Measurements from ENCODE around the gene RAET1L. TPM values are rescaled to one million over a fixed set of nuclear protein-coding genes. Genes with fewer than 3 reads are reported as not detected.

RAET1L gene
- total and polyA plus RNA-seq, 9 of the 15 experiments (the other 6 are each of a cell fraction or from before 2014, with no cell fraction given): not detected

DNA sequence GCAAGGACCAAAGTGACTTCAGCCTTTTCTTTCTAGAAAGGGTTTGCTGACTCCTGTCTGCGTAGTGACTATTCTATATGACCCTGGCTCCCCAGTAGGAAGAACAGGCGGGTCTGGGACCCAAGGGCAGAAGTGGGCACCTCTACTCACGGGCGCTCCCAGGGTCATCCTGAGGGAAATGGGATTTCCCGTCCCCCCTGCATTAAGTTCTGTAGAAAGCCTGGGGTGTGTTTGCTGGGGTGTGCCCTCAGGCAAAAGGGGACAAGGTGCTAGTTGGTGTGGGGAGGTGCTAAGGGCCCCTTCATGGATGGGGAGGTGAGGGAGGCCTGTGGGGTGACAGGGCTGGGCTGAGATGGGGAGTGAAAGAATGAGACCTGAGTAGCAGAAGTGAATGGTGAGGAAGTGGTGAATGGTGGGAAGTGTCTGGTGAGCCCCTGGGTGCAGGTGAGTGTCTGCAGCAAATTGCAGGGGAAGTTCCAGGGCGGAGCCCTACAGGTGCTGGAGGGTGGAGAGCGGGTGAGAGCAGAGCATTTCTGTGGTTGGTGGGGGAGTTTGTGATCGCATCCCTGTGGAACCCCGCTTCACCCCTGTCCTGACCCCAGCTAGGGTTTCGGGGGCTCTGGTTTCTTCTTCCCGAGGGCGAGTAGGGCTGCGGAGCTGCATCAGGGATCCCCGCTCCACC is 21.1 kb downstream of the RAET1L start:
- in situ Hi-C loops (cut with MboI) (no loop called here), intact Hi-C loops (cut with micrococcal nuclease) (loop anchor here (10.0 kb wide), 2 partner anchors 439 to 811 kb away; partner anchors contain the start of gene GINM1)
- H4K20me1 ChIP-seq (replicated peaks; ENCODE audit: control insufficient read depth, insufficient read depth, low read length): no peaks in the 10 kb centered on the region
- no peaks in the 10 kb centered on the region for H3K9me3 ChIP-seq (replicated peaks; ENCODE audit: control insufficient read depth, insufficient read depth, low read depth, low read length)
- peak overlapping the region; percentile 44 to 91; a peak in 3 of 4 replicates for H3K9ac ChIP-seq (ENCODE audit: insufficient read depth in 1 of 2, low read depth in 2 of 2, low read length in 2 of 2)
- no peaks in the 10 kb centered on the region for H3K36me3 ChIP-seq (ENCODE audit: control insufficient read depth, insufficient read depth, low read length)
- ChIA-PET CTCF (ENCODE audit: low intra/inter-chr PET ratio) (interaction anchor here (1.2 kb wide), 1 partner anchor 70 kb away, joined by 3 read pairs; no protein-coding TSS in a partner anchor), POLR2A (no interaction called here)
- H3K9me1 ChIP-seq (ENCODE audit: control insufficient read depth, insufficient read depth, low read length): peaks cover 5% of the 10 kb centered on the region
- 23% methylated on average over 14 of the region's 14 CpGs for WGBS (ENCODE audit: insufficient coverage, low coverage, missing lambda C conversion rate)
- no peak for DNase-seq (ENCODE audit: extremely low read depth in 1 of 4, low spot score in 3 of 4)
- TSS peak; percentile 67 for BruUV-seq (replicated peaks)
- H3K4me1 ChIP-seq (replicated peaks in 1 of 2; ENCODE audit: control insufficient read depth in 2 of 2, insufficient read depth in 2 of 2, low read length in 2 of 2): peaks cover 10 to 32% of the 10 kb centered on the region in 2 experiments
- H3K27ac ChIP-seq (ENCODE audit: extremely low read depth, low read depth, low read length): no peak overlapping the region
- H3K4me2 ChIP-seq (ENCODE audit: insufficient read depth, low read length): peak overlapping the region; percentile 84; the same call in 1 of the 2 replicates
- H2AFZ ChIP-seq (ENCODE audit: low read depth, low read length): peak overlapping the region; percentile 91
- no peak for ATAC-seq
- peak overlapping the region; percentile 52 for H3K4me3 ChIP-seq
- H3K79me2 ChIP-seq (ENCODE audit: control insufficient read depth, insufficient read depth, low read length): no peaks in the 10 kb centered on the region
- peaks cover 0 to 22% of the 10 kb centered on the region in 2 experiments; a peak in 2 of 5 replicates for H3K27me3 ChIP-seq (ENCODE audit: control insufficient read depth in 2 of 2, insufficient read depth in 2 of 2, low read length in 2 of 2)
- FAIRE-seq: no peak
- TF ChIP-seq, protein P1, sequence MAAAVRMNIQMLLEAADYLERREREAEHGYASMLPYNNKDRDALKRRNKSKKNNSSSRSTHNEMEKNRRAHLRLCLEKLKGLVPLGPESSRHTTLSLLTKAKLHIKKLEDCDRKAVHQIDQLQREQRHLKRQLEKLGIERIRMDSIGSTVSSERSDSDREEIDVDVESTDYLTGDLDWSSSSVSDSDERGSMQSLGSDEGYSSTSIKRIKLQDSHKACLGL (CRISPR knock-in tag; IDR thresholded peaks at IDR 0.05; ENCODE audit: borderline replicate concordance, poor library complexity, severe bottlenecking): no peak
- TF ChIP-seq ZNF311 (CRISPR knock-in tag; IDR thresholded peaks at IDR 0.05) (no peak), ZNF146 (CRISPR knock-in tag; IDR thresholded peaks at IDR 0.05; ENCODE audit: unreplicated experiment) (no peak), SMARCB1 (IDR thresholded peaks at IDR 0.05; ENCODE audit: insufficient read length, low read depth) (no peak), TAF15 (IDR thresholded peaks at IDR 0.05; ENCODE audit: low read depth, low read length) (no peak), SP2 (IDR thresholded peaks at IDR 0.05; ENCODE audit: extremely low read depth, low read depth, low read length, poor library complexity, severe bottlenecking) (no peak), NONO (IDR thresholded peaks at IDR 0.05; ENCODE audit: low read depth in 2 of 2, low read length in 1 of 2) (0 out of 4 replicates have a peak, but pooled peaks of 1 of the 2 experiments have one; percentile 41), SUPT5H (IDR thresholded peaks at IDR 0.05) (no peak), ETV6 (IDR thresholded peaks at IDR 0.05; ENCODE audit: borderline replicate concordance in 1 of 2, low read depth in 2 of 2, low read length in 1 of 2) (no peak), ETV6 (CRISPR knock-in tag; IDR thresholded peaks at IDR 0.05; ENCODE audit: borderline replicate concordance) (no peak), ZBTB7A (IDR thresholded peaks at IDR 0.05; ENCODE audit: borderline replicate concordance, control insufficient read depth, low read depth, low read length) (no peak), MEF2D (tag; conservative IDR thresholded peaks at IDR 0.05; ENCODE audit: low read depth) (no peak), LCOR (CRISPR knock-in tag; IDR thresholded peaks at IDR 0.05) (0 out of 2 replicates have a peak, but pooled peaks have one; percentile 3), XRCC3 (IDR thresholded peaks at IDR 0.05) (no peak), RFX1 (IDR thresholded peaks at IDR 0.05) (no peak), MED1 (CRISPR knock-in tag; IDR thresholded peaks at IDR 0.05; ENCODE audit: borderline replicate concordance) (0 out of 2 replicates have a peak, but pooled peaks have one; percentile 50)
- TF ChIP-seq, protein P2, sequence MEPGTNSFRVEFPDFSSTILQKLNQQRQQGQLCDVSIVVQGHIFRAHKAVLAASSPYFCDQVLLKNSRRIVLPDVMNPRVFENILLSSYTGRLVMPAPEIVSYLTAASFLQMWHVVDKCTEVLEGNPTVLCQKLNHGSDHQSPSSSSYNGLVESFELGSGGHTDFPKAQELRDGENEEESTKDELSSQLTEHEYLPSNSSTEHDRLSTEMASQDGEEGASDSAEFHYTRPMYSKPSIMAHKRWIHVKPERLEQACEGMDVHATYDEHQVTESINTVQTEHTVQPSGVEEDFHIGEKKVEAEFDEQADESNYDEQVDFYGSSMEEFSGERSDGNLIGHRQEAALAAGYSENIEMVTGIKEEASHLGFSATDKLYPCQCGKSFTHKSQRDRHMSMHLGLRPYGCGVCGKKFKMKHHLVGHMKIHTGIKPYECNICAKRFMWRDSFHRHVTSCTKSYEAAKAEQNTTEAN (CRISPR knock-in tag; IDR thresholded peaks at IDR 0.05): no peak
- TF ChIP-seq, protein P3, sequence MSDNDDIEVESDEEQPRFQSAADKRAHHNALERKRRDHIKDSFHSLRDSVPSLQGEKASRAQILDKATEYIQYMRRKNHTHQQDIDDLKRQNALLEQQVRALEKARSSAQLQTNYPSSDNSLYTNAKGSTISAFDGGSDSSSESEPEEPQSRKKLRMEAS (CRISPR knock-in tag; IDR thresholded peaks at IDR 0.05): no peak

Measured in K562 (cell line).